GM12865 (cell line): ENCODE results near the gene ARHGAP22.

Experiments used
- DNase-seq: peaks from one replicate; pipeline ENCODE4 v3.0.0; 2010; ENCODE audit warnings: low read depth
- H3K4me3 ChIP-seq: 2 replicates; pipeline ENCODE4 v1.5.1; 2011; ENCODE audit warnings: mild to moderate bottlenecking, low read depth, low read length, control low read depth
- TF ChIP-seq, protein P1 (sequence below): IDR thresholded peaks from 2 replicates; pipeline ENCODE4 v1.5.1; 2011; ENCODE audit warnings: low read length, control low read depth, low read depth, inconsistent platforms; ENCODE audit not compliant: insufficient read depth; ENCODE audit errors: missing control alignments

Gene ARHGAP22

DNA sequence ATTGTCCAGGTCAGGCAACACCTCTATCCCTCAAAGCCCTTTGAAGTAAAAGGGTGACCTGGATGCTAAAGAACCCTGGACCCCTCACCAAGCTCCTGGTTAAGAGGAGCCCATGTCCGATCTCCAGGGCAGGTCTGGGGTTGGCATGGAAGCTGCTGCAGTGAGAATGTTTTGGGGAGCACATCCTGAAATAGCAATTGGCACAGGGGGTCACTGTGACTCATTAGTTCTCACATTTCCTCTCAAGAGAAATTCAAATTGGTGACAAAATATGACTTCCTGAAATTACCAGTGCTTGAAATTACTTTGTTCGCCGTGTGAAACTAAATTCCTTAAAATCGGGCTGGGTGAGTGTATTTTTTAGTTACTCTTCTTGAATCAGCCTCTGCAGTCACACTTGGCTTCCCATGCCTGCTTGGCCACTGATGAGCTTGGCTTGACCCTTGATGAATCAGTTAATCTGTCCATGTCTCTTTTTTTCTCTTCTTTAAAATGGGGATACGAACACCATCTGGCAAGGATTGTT, 18.8 kb upstream of the ARHGAP22 start:
- TF ChIP-seq, protein P1, sequence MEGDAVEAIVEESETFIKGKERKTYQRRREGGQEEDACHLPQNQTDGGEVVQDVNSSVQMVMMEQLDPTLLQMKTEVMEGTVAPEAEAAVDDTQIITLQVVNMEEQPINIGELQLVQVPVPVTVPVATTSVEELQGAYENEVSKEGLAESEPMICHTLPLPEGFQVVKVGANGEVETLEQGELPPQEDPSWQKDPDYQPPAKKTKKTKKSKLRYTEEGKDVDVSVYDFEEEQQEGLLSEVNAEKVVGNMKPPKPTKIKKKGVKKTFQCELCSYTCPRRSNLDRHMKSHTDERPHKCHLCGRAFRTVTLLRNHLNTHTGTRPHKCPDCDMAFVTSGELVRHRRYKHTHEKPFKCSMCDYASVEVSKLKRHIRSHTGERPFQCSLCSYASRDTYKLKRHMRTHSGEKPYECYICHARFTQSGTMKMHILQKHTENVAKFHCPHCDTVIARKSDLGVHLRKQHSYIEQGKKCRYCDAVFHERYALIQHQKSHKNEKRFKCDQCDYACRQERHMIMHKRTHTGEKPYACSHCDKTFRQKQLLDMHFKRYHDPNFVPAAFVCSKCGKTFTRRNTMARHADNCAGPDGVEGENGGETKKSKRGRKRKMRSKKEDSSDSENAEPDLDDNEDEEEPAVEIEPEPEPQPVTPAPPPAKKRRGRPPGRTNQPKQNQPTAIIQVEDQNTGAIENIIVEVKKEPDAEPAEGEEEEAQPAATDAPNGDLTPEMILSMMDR, result no peak
- no peak overlapping the region for H3K4me3 ChIP-seq
- no peak for DNase-seq

DNA sequence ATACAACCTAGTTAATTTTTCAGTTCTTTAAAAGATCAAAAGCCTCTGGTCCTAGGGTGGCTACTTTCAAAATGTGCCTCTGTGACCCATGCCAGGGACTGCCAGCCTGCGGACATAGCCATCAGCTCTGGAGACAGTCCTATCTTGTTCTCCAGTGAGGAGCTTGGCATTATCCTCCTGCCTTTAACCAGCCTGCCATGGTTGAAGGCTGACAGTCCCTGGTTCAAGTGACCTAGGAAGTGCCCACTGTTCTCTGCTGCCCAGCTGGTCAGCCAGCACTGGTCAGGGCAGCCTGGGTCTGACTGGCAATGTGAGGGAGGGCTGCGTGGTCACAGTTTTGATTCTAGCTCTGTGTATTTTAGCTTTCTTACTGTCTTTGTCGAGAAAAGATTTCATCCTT, 18.1 kb upstream of the ARHGAP22 start:
- H3K4me3 ChIP-seq, result no peak overlapping the region
- TF ChIP-seq, protein P1, result no peak
- no peak for DNase-seq

DNA sequence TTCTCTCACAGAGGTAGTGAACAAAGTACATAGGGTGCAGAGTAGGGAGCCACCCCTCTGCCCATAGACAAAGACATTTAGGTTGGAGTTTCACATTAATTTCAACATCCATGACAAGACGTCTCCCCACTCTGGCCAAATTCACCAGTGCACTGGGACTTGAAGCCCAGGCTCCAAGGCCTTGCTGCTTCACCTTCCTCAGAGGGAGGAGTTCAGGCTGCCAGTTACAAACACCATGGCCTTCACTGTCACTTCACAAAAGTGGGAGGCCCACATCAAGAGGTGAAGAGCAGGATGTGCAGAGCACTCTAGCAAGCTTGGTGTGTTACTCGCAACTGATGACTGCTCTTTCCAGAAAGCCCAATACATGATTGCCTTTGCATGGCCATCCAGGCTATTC, 15.8 kb upstream of the ARHGAP22 start:
- no peak overlapping the region for H3K4me3 ChIP-seq
- TF ChIP-seq, protein P1, result no peak
- DNase-seq, result no peak

DNA sequence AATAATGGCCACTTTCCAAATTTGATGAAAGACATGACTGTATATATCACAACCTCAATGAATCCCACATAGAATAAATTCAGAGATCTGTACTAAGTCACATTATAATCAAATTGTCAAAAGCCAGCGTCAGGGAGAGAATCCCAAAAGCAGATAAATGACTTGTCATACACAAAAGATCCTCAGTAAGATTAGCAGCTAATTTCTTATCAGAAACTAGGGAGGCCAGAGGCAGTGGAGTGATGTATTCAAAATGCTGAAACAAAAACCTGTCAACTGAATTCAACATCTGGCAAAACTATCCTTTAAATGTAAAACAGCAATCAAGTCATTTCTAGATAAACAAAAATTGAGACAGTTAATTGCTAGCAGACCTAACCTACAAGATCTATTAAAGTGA, 11.6 kb upstream of the ARHGAP22 start:
- H3K4me3 ChIP-seq, result no peak overlapping the region
- TF ChIP-seq, protein P1, result no peak
- DNase-seq, result no peak

DNA sequence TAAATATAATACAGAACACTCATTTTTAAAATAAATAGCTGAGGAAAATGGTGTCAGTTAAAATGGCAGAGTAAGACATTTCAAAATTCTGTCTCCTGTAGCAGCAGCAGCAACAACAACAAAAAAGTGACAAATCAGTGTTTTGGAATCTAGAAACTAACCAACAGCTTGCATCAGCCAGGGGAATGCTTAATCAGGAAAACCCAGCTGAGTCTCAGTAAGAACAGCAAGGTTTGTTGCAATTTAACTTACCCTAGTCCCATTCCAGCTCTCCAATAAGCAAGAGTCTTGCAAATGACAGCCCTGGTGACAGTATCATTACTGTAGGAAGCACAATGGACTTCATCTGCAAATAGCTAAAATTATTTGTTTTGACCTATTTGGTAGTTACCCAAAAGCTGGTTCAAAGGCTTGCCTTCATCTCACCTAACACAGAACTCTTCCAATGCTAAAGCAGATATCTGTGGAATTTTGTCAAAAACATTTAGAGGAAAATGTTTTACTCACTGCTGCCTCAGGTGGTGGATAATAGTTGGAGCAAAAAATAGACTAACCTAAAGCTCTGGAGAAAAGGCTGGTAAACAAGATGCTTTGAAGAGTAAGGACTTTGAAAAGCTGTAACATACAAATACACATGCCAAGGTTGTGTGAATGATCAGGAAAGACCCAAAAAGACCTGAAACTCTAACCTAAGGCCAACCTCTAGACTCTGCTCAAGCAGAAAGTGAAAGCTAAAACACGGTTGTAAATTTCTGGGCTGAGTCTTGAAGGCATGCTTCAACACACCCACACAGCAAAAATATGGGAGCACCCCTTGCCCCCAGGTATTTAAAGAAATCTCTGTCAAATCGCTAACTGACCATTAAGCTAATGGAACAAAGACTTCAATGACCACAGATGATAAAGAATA, 9.9 kb upstream of the ARHGAP22 start:
- TF ChIP-seq, protein P1, result peak; percentile 33
- H3K4me3 ChIP-seq, result no peak overlapping the region; the same call in 1 of the 2 replicates
- peak; percentile 65 for DNase-seq

DNA sequence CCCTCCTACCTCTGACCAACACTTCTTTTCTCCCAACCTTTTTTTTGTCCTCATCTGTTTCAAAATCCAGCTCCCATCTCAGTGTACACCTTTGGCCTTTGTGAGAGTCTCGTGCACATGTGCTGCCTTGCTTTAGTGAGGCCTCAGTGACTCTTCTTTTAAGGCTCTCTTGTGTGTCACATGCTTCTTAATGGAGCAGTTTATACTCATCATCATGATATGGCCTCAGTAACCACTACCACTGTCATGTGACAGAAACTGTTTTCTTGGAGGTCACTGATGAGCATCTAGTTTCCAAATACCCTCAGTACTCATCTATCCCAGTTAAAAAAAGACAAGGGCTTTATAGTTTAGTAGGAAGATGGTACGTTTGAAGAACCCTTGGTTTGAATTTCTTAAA, 8.1 kb upstream of the ARHGAP22 start:
- TF ChIP-seq, protein P1, result no peak
- H3K4me3 ChIP-seq, result no peak overlapping the region
- no peak for DNase-seq
